ENCODE measurements around the gene GRID1.

The GRID1 gene

GRCh38 chr10:86310702-86311101 lies 55.9 kb downstream of the GRID1 start:
- no peak for DNase-seq

- no peak for DNase-seq
Observed at GRCh38 chr10:86310291-86310690, 56.3 kb downstream of the GRID1 start.

GRCh38 chr10:86308056-86308455 lies 58.5 kb downstream of the GRID1 start:
- no peak for DNase-seq

- DNase-seq: no peak
Observed at GRCh38 chr10:86306628-86307278, 59.8 kb downstream of the GRID1 start.

GRCh38 chr10:86305521-86305920 lies 61.1 kb downstream of the GRID1 start:
- DNase-seq: no peak

GRCh38 chr10:86304436-86304835 lies 62.2 kb downstream of the GRID1 start:
- no peak for DNase-seq

- DNase-seq: no peak
Observed at GRCh38 chr10:86303626-86304025, 63.0 kb downstream of the GRID1 start.

GRCh38 chr10:86301971-86302370 lies 64.6 kb downstream of the GRID1 start:
- no peak for DNase-seq

- no peak for DNase-seq
Observed at GRCh38 chr10:86300931-86301830, 65.4 kb downstream of the GRID1 start.

GRCh38 chr10:86300399-86300925 lies 66.1 kb downstream of the GRID1 start:
- DNase-seq: no peak

GRCh38 chr10:86299562-86299961 lies 67.0 kb downstream of the GRID1 start:
- no peak for DNase-seq

GRCh38 chr10:86298501-86299001 lies 68.0 kb downstream of the GRID1 start:
- DNase-seq: no peak

GRCh38 chr10:86295791-86296190 lies 70.8 kb downstream of the GRID1 start:
- no peak for DNase-seq

GRCh38 chr10:86295351-86295750 lies 71.2 kb downstream of the GRID1 start:
- DNase-seq: no peak

GRCh38 chr10:86294346-86295265 lies 72.0 kb downstream of the GRID1 start:
- DNase-seq: no peak

- no peak for DNase-seq
Observed at GRCh38 chr10:86293396-86293791, 73.2 kb downstream of the GRID1 start.

- no peak for DNase-seq
Observed at GRCh38 chr10:86292462-86293395, 73.9 kb downstream of the GRID1 start.

- DNase-seq: no peak
Observed at GRCh38 chr10:86291616-86292340, 74.8 kb downstream of the GRID1 start.

GRCh38 chr10:86290933-86291615 lies 75.5 kb downstream of the GRID1 start:
- no peak for DNase-seq

GRCh38 chr10:86289577-86289868 lies 77.1 kb downstream of the GRID1 start:
- no peak for DNase-seq
